LNCAP (cell line): Measurements from ENCODE around the gene PSMD6.

Source experiments
- TF ChIP-seq, protein P1 (sequence below): fragments of 450-650 bp; IDR thresholded peaks from 2 replicates; pipeline ENCODE4 v1.5.1; 2017; ENCODE audit warnings: mild to moderate bottlenecking

The PSMD6 gene

DNA sequence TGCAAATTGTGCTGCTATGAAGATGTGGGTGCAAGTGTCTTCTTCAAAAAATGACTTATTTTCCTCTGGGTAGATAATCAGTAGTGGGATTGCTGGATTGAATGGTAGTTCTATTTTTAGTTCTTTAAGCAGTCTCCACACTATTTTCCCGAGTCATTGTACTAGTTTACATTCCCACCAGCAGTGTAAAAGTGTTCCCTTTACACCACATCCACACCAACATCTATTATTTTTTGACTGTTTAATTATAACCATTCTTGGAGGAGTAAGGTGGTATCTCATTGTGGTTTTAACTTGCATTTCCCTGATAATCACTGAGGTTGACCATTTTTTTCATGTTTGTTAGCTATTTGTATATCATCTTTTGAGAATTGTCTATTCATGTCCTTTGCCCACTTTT is 19.7 kb upstream of the PSMD6 start:
- TF ChIP-seq, protein P1, sequence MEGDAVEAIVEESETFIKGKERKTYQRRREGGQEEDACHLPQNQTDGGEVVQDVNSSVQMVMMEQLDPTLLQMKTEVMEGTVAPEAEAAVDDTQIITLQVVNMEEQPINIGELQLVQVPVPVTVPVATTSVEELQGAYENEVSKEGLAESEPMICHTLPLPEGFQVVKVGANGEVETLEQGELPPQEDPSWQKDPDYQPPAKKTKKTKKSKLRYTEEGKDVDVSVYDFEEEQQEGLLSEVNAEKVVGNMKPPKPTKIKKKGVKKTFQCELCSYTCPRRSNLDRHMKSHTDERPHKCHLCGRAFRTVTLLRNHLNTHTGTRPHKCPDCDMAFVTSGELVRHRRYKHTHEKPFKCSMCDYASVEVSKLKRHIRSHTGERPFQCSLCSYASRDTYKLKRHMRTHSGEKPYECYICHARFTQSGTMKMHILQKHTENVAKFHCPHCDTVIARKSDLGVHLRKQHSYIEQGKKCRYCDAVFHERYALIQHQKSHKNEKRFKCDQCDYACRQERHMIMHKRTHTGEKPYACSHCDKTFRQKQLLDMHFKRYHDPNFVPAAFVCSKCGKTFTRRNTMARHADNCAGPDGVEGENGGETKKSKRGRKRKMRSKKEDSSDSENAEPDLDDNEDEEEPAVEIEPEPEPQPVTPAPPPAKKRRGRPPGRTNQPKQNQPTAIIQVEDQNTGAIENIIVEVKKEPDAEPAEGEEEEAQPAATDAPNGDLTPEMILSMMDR, result no peak

GRCh38 chr3:64039981-64040733 is 16.9 kb upstream of the PSMD6 start:
- TF ChIP-seq, protein P1, result no peak

DNA sequence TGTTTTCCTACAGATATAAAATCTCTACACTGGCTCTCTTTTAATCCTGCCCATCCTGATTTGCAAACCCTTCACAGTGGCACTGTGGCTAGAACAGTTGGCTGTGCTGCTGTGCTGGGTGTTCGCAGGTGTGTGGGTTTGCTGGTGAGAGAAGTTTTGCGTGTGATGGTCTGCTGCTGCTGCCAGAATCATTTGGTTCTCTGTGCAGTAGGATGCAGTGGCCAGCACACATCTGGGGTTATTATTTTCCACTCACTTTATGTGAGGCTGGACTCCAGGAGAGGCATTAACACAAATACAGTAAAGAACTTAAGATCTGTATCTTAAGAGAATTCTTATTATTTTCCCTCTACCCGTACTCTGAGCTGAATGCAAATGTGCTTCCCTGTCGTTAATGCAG is 16.0 kb upstream of the PSMD6 start:
- TF ChIP-seq, protein P1, result no peak

DNA sequence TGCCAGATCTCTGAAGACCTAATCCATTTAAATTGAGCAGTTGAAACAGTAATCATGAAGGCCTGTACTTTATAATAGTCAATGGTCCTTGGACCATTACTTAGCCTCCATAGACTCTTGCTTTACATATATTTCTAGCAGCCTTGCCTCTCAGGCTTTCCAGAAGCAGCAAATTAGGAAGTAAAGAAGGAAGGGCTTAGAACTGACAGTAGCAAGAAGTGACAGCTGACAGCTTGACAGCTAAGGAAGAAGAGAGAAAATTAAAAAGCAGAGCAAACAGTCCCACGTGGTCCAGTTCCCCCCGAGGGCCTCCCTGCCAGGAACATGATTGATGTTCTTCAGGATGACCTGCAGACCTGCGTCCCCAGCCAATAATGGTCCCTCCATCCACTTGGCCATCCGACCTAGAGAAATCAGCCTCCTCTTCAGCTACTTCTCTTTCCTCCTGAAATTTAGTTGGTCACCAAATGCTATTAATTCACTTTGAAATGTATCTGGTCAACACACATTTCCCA is 15.0 kb upstream of the PSMD6 start:
- TF ChIP-seq, protein P1, result no peak

GRCh38 chr3:64037084-64037483 is 13.8 kb upstream of the PSMD6 start:
- TF ChIP-seq, protein P1, result no peak

DNA sequence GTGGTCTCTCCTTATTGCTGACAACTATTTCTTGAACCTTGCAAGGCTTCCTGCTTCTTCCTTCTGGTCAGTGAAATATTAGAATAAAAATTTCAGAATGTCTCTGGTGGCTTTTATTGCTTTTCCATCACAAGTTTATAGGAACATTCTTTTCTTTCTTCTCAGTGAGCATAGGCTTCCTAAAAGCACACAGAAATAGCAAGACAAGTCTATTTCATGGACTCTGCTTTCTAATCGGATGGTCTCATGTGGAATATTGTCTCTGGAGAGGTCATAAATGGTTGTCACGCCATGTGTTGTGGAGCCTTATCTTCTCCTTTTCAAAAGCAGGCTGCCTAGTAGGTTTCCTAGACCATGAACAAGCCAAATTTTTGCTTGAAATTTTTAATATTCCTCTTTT is 9.8 kb upstream of the PSMD6 start:
- TF ChIP-seq, protein P1, result no peak

GRCh38 chr3:64031540-64032508 is 8.5 kb upstream of the PSMD6 start:
- TF ChIP-seq, protein P1, result no peak
